HEK293T (cell line): ENCODE results near the gene SERPINA6.

Experiments used
- BHLHE40 ChIP-seq: fragments of 450-650 bp; IDR thresholded peaks from 2 replicates; pipeline ENCODE4 v1.6.1; 2016; ENCODE audit warnings: mild to moderate bottlenecking, moderate library complexity, borderline replicate concordance
- FOXA1 ChIP-seq: fragments of 450-650 bp; IDR thresholded peaks from 2 replicates; pipeline ENCODE4 v1.6.1; 2016; ENCODE audit warnings: mild to moderate bottlenecking
- FOXM1 ChIP-seq: fragments of 450-650 bp; IDR thresholded peaks from 2 replicates; pipeline ENCODE4 v1.6.1; 2017; ENCODE audit warnings: mild to moderate bottlenecking, borderline replicate concordance
- HDGF ChIP-seq: fragments of 450-650 bp; IDR thresholded peaks from 2 replicates; pipeline ENCODE4 v1.6.1; 2017; ENCODE audit warnings: antibody characterized with exemption, borderline replicate concordance
- L3MBTL2 ChIP-seq: fragments of 450-650 bp; conservative IDR thresholded peaks from 2 replicates; pipeline ENCODE4 v1.6.1; 2016; ENCODE audit warnings: mild to moderate bottlenecking
- SUZ12 ChIP-seq: fragments of 450-650 bp; IDR thresholded peaks from 2 replicates; pipeline ENCODE4 v1.6.1; 2016; ENCODE audit warnings: mild to moderate bottlenecking

- TF ChIP-seq FOXM1 = no peak
- TF ChIP-seq HDGF = no peak
- no peak for TF ChIP-seq L3MBTL2
- no peak for TF ChIP-seq BHLHE40
- no peak for TF ChIP-seq SUZ12
- no peak for TF ChIP-seq FOXA1
Measured at GRCh38 chr14:94334872-94335271, 11.7 kb upstream of the SERPINA6 start.
